ENCODE results near the gene PRDM15.

DNA sequence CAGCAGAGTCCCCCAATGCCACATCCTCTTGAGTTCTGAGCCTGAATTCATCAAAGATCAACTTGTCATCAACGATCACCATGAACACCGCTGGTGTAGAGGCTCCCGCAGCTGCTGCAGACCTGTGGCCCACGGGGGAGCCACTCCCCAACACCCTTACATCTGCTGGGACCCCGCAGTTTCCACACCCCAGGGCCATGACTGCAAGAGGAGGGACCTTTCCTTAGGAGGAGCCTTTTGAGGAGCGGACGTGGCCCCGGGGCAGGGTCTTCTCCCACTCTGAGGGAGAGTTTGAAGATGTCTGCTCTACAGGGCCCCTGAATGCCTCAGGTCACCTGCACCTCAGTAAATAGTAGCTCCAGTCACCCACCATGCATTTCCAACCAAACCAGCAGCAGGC lies 2.7 kb downstream of the PRDM15 start:
- TF ChIP-seq CTCF (IDR thresholded peaks at IDR 0.05) (no peak), EP300 (IDR thresholded peaks at IDR 0.05) (no peak), POLR2A (IDR thresholded peaks at IDR 0.05) (no peak)

Measured in tibial nerve (tissue), 4 donors.